Caco-2 (cell line): ENCODE results near the gene ADAM11. TPM values are rescaled to one million over a fixed set of nuclear protein-coding genes. Genes with fewer than 3 reads are reported as not detected.

Source experiments
- BruUV-seq: library from RNA; stranded (reverse); fragments of 400-500 nt; replicated peaks from 2 replicates; lab custom pipeline; 2021; lab: Mats Ljungman, UMichigan
- CTCF ChIA-PET: fragments of 300-600 bp; sonication (Branson Sonifier 250); formaldehyde crosslinking; loops from one replicate; lab custom pipeline; 2022; ENCODE audit warnings: antibody characterized with exemption; lab: Charles Lee
- POLR2A ChIA-PET: fragments of 300-600 bp; sonication (Branson Sonifier 250); formaldehyde crosslinking; loops from one replicate; lab custom pipeline; 2022; ENCODE audit warnings: antibody characterized with exemption; lab: Charles Lee
- DNase-seq, 2 experiments: peaks; one replicate each; pipeline versions ENCODE4 v3.0.0 to v3.0.0-alpha.2; 2020 to 2022
- H3K27me3 ChIP-seq: replicated peaks from 2 replicates; pipeline ENCODE4 v1.6.0; 2011; ENCODE audit warnings: low read length; ENCODE audit not compliant: control insufficient read depth, insufficient read depth
- H3K36me3 ChIP-seq: 2 replicates; pipeline ENCODE4 v1.5.1; 2011; ENCODE audit warnings: low read length; ENCODE audit not compliant: control insufficient read depth, insufficient read depth
- H3K4me1 ChIP-seq: fragments of 250-450 bp; sonication (Bioruptor Pico); 2 replicates; pipeline ENCODE4 v1.5.1; 2020; ENCODE audit warnings: mild to moderate bottlenecking
- H3K4me3 ChIP-seq: 2 replicates; pipeline ENCODE4 v1.5.1; 2011; ENCODE audit warnings: low read depth, mild to moderate bottlenecking, control low read depth, low read length
- H3K9me3 ChIP-seq: fragments of 250-450 bp; sonication (Bioruptor Pico); 2 replicates; pipeline ENCODE4 v1.5.1; 2020; ENCODE audit warnings: mild to moderate bottlenecking, moderate library complexity
- H3K27ac Mint-ChIP-seq: one replicate; pipeline ENCODE4 v1.8.0; 2022; ENCODE audit warnings: mixed read lengths; ENCODE audit not compliant: unreplicated experiment
- H3K27me3 Mint-ChIP-seq: one replicate; pipeline ENCODE4 v1.8.0; 2022; ENCODE audit warnings: mixed read lengths; ENCODE audit not compliant: insufficient read depth, unreplicated experiment
- H3K36me3 Mint-ChIP-seq: one replicate; pipeline ENCODE4 v1.8.0; 2022; ENCODE audit warnings: mild to moderate bottlenecking, mixed read lengths; ENCODE audit not compliant: insufficient read depth, unreplicated experiment
- H3K4me1 Mint-ChIP-seq: one replicate; pipeline ENCODE4 v1.8.0; 2022; ENCODE audit warnings: low read depth, mixed read lengths; ENCODE audit not compliant: unreplicated experiment
- H3K4me3 Mint-ChIP-seq: one replicate; pipeline ENCODE4 v1.8.0; 2022; ENCODE audit warnings: mild to moderate bottlenecking, moderate library complexity, mixed read lengths; ENCODE audit not compliant: unreplicated experiment
- H3K9me3 Mint-ChIP-seq: one replicate; pipeline ENCODE4 v1.8.0; 2022; ENCODE audit warnings: mixed read lengths; ENCODE audit not compliant: unreplicated experiment
- intact Hi-C: fragments of 100-400 bp; cut with micrococcal nuclease; formaldehyde crosslinking; loops from one replicate; pipeline ENCODE4 v1.10.0; 2022; ENCODE audit not compliant: unreplicated experiment
- total RNA-seq: library from RNA; stranded (reverse); gene quantifications from 2 replicates; pipeline ENCODE4 v1.2.3, GENCODE V29; 2022
- TF ChIP-seq, protein P1 (sequence below), 2 experiments: fragments of 200-600 bp in 1 of 2; IDR thresholded peaks; 1 replicate in 1 of 2; 2 replicates in 1 of 2; pipeline versions ENCODE4 v1.5.1 to v1.8.0; 2011 to 2022; ENCODE audit warnings: antibody characterized with exemption in 1 of 2, control low read depth in 1 of 2, inconsistent platforms in 1 of 2, low read depth in 1 of 2, low read length in 1 of 2, mild to moderate bottlenecking in 1 of 2, moderate library complexity in 1 of 2; ENCODE audit not compliant: insufficient read depth in 1 of 2, severe bottlenecking in 1 of 2, unreplicated experiment in 1 of 2

Gene ADAM11
- total RNA-seq, 1 experiment from 2014 or later: 1.9 TPM

DNA sequence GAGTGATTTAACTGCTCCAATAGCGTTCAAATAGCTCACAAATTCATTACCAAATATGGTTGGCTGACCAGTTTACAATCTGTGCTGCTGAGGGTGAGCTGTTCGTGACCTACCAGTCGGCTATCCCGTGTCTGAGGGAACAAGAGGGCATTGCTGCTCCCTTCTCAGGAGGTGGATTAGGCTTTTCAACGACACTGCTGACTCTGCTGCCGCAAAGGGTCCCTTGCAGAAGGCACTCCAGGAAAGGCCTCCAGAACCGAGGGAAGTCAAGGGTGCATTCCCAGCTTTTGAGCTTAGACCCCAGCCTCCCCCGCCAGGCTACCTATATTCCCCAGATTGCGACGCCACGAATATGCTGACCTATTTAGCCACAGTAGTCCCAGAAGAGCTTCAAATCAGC, 39.0 kb downstream of the ADAM11 start:
- DNase-seq: no peak
- no peaks in the 10 kb centered on the region for H3K27me3 ChIP-seq
- no peaks in the 10 kb centered on the region for H3K9me3 ChIP-seq
- Mint-ChIP-seq H3K4me1 (no peaks in the 10 kb centered on the region), H3K36me3 (peaks cover 16% of the 10 kb centered on the region), H3K27ac (no peak overlapping the region), H3K4me3 (no peak overlapping the region), H3K27me3 (no peaks in the 10 kb centered on the region), H3K9me3 (no peaks in the 10 kb centered on the region)
- ChIA-PET POLR2A (no interaction called here), CTCF (interaction anchor here (1.3 kb wide), 1 partner anchor 107 kb away, joined by 3 read pairs; no protein-coding TSS in a partner anchor)
- TF ChIP-seq, protein P1, sequence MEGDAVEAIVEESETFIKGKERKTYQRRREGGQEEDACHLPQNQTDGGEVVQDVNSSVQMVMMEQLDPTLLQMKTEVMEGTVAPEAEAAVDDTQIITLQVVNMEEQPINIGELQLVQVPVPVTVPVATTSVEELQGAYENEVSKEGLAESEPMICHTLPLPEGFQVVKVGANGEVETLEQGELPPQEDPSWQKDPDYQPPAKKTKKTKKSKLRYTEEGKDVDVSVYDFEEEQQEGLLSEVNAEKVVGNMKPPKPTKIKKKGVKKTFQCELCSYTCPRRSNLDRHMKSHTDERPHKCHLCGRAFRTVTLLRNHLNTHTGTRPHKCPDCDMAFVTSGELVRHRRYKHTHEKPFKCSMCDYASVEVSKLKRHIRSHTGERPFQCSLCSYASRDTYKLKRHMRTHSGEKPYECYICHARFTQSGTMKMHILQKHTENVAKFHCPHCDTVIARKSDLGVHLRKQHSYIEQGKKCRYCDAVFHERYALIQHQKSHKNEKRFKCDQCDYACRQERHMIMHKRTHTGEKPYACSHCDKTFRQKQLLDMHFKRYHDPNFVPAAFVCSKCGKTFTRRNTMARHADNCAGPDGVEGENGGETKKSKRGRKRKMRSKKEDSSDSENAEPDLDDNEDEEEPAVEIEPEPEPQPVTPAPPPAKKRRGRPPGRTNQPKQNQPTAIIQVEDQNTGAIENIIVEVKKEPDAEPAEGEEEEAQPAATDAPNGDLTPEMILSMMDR (IDR thresholded peaks at IDR 0.05; ENCODE audit: insufficient read depth in 1 of 2, low read depth in 1 of 2, low read length in 1 of 2, severe bottlenecking in 1 of 2, unreplicated experiment in 1 of 2): no peak
- no peaks in the 10 kb centered on the region for H3K36me3 ChIP-seq
- no peak overlapping the region for H3K4me3 ChIP-seq
- no TSS peak for BruUV-seq
- H3K4me1 ChIP-seq: no peaks in the 10 kb centered on the region
- intact Hi-C loops: no loop called here

DNA sequence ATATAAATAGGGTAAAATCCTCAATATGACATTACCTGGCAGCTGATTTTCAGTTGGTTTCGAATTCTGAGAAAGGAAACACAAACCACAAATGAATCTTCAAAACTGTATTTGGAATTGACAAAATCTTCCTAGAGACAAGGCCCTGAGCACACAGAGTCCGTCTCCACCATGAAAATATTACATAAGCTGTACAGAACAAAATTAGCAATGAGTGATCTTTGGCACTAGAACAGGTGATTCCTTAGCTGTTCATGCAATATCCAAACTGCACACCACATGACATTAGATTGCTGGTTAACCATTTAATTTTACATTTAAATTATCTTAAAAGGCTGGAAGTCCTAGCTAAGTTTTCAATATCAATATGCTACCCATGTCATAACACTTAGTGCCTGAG, 39.6 kb downstream of the ADAM11 start:
- TF ChIP-seq, protein P1 (IDR thresholded peaks at IDR 0.05; ENCODE audit: insufficient read depth in 1 of 2, low read depth in 1 of 2, low read length in 1 of 2, severe bottlenecking in 1 of 2, unreplicated experiment in 1 of 2): no peak
- no peak overlapping the region for H3K27ac Mint-ChIP-seq
- no peaks in the 10 kb centered on the region for H3K27me3 Mint-ChIP-seq
- no peaks in the 10 kb centered on the region for H3K36me3 ChIP-seq
- POLR2A ChIA-PET: no interaction called here
- CTCF ChIA-PET: interaction anchor here (1.3 kb wide), 1 partner anchor 107 kb away, joined by 3 read pairs; no protein-coding TSS in a partner anchor
- H3K9me3 Mint-ChIP-seq: no peaks in the 10 kb centered on the region
- no peaks in the 10 kb centered on the region for H3K27me3 ChIP-seq
- intact Hi-C loops: no loop called here
- H3K4me3 ChIP-seq: no peak overlapping the region
- H3K36me3 Mint-ChIP-seq: peaks cover 19% of the 10 kb centered on the region
- BruUV-seq: no TSS peak
- DNase-seq: no peak
- H3K4me1 Mint-ChIP-seq: no peaks in the 10 kb centered on the region
- no peaks in the 10 kb centered on the region for H3K9me3 ChIP-seq
- H3K4me3 Mint-ChIP-seq: no peak overlapping the region
- no peaks in the 10 kb centered on the region for H3K4me1 ChIP-seq

DNA sequence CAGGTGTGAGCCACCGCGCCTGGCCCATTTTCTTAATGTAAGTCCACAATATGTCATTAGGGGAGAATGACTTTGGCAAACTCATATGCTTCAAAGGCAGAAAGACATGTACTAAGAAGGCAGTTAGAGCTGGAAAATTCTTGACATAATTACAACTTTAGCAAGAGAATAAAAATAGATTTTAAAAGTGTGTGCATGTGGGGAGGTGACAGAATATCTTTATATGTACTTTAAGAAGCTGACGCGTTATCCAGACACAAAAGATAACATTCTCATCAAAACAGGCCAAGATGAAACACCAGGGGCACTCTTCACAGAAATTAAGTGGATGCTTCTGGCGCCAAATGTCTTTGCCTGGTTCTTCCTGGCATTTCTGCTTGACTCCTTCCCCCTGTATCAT, 43.1 kb downstream of the ADAM11 start:
- Mint-ChIP-seq H3K27ac (no peak overlapping the region), H3K27me3 (no peaks in the 10 kb centered on the region), H3K4me3 (no peak overlapping the region), H3K9me3 (no peaks in the 10 kb centered on the region), H3K36me3 (peaks cover 37% of the 10 kb centered on the region), H3K4me1 (no peaks in the 10 kb centered on the region)
- DNase-seq: no peak
- intact Hi-C loops: no loop called here
- ChIA-PET POLR2A (no interaction called here), CTCF (no interaction called here)
- H3K4me1 ChIP-seq: no peaks in the 10 kb centered on the region
- H3K36me3 ChIP-seq: peaks cover 2% of the 10 kb centered on the region
- TF ChIP-seq, protein P1 (IDR thresholded peaks at IDR 0.05; ENCODE audit: insufficient read depth in 1 of 2, low read depth in 1 of 2, low read length in 1 of 2, severe bottlenecking in 1 of 2, unreplicated experiment in 1 of 2): no peak
- BruUV-seq: no TSS peak
- no peaks in the 10 kb centered on the region for H3K9me3 ChIP-seq
- H3K27me3 ChIP-seq: no peaks in the 10 kb centered on the region
- no peak overlapping the region for H3K4me3 ChIP-seq
